GM12874 (cell line): ENCODE results near the gene CCL13.

Experiments
- TF ChIP-seq, protein P1 (sequence below): IDR thresholded peaks from 2 replicates; pipeline ENCODE4 v1.5.1; 2011; ENCODE audit warnings: low read depth, mild to moderate bottlenecking, control low read depth, low read length, moderate library complexity; ENCODE audit not compliant: insufficient read depth

The CCL13 gene

DNA sequence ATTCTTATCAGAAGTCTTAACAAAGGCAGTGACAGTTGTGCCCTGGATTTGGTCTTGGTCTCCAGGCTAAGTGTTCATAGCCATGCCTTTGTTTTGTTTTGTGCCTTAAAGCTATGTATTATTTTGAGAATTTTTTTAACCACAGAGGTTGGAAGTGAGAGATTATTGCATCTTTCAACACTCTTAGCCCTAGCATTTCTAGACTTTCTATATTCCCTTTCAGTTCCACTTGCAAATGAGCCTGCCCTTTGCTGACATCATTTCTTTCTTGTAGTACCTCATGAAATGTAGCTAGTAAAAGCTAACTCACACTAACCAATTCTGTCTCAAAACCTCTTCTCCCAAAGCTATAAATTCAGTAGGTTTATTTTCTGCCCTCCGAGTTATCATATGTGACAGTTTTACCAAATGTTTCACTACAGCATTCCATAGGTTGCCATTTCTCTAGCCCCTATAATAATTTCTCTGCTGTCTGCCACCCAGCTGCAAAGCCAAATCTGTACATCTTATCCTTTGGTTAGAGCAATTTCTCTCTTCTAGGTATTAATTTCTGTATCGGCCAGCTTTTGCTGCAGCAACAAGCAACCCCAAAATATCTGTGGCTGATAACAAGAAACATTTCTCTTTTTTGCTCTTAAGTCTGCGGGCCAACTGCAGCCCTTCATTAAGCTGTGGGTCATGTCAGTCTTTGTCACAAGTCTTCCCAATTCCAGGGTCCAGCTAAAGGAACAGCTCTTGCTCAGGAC lies 21.0 kb downstream of the CCL13 start:
- TF ChIP-seq, protein P1, sequence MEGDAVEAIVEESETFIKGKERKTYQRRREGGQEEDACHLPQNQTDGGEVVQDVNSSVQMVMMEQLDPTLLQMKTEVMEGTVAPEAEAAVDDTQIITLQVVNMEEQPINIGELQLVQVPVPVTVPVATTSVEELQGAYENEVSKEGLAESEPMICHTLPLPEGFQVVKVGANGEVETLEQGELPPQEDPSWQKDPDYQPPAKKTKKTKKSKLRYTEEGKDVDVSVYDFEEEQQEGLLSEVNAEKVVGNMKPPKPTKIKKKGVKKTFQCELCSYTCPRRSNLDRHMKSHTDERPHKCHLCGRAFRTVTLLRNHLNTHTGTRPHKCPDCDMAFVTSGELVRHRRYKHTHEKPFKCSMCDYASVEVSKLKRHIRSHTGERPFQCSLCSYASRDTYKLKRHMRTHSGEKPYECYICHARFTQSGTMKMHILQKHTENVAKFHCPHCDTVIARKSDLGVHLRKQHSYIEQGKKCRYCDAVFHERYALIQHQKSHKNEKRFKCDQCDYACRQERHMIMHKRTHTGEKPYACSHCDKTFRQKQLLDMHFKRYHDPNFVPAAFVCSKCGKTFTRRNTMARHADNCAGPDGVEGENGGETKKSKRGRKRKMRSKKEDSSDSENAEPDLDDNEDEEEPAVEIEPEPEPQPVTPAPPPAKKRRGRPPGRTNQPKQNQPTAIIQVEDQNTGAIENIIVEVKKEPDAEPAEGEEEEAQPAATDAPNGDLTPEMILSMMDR, result no peak

DNA sequence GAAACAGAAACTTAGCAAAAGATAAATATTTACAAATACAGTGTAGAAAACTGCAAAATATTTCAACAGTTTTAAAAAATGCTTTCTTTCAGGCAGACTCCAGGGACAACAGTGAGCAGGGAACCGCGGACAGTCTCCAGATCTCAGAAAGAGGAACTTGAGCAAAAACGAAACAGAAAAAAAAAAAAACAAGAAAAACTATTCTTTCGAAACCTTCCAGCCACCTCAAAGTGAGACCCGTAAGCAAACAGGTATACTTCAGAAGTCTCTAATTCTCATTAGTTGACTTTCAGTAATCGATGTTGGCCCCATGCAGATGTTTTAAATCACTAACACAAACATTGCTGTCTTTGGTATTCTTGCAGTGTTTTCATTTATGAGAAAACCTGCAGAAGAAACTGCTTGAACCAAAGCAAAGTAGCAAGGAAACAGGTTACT lies 22.4 kb downstream of the CCL13 start:
- TF ChIP-seq, protein P1, result no peak

DNA sequence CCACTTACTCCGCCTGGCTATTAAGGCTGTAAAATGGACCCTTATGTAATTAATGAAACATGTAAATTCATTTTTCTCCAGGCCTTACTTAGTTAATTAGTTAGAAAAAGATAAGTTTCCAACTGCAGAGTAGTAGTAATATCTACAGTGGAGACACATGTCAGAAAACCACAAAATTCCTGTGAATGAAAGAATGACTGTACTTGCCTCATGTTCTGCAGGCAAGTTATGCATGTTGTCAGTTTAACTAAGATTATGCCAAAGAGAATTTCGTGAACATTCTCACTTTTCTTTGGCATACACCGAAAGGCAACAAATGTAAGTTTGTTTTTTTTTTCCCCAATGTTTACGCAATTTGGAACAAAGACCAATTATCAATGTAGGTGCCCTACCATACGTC lies 23.6 kb downstream of the CCL13 start:
- TF ChIP-seq, protein P1, result no peak

DNA sequence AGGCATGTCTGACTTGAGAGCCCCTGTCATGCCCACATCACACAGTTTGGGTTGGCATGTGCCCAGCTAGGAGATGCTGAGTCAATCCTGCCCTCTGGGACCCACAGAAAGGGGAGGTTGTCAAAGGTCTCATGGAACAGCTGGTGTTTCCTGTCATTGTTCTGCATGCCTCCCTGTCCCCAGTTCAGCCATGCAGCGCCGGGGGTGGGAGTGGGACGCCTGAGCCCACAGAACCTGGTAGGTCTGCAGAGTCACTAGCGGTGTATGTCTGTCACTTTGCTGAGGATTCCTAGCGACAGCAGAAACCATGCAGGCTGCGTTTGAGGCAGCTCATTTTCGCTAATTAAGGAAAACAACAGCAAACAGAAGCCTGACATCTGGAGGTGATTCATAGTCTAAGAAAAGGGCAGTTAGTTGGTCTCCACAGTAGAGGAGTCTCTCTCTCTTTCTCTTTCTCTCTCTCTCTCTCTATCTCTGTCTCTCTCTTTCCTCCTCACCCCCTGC lies 26.4 kb downstream of the CCL13 start:
- TF ChIP-seq, protein P1, result no peak

DNA sequence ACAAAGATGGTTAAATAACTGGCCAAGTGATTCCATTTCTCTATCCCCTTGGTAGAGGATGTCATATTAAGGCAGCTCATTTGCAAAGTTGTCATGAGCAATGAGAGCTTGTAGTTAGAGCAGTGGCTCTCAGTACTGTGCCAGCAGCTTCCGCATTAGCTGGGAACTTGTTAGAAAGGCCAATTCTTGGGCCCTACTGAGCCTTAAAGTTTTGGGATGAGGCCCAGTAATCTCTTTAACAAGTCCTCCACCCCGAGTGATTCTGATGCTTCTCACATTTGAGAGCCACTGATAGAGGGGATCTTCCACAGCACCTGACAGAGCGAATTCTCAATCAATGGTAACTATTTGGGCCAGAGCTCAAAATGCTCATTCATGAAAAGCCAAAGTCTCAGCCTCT lies 26.9 kb downstream of the CCL13 start:
- TF ChIP-seq, protein P1, result no peak

DNA sequence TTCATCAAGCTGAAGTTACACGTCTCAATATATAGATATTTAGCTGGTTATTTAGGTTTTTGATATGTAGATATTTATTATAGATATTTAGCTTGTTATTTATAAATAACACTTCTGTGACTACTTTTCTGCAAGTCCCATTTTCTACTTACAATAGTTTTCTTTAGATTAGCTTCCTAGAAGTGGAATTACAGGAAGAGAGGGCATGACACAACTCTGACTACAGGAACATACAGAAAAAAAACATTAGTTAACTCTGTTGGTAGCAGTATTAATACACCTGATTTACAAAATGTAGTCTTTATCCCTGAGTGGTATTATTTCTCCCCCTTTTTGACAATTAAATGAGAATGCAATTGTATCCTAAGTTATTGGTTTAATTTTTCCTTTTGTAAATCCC lies 28.0 kb downstream of the CCL13 start:
- TF ChIP-seq, protein P1, result no peak

DNA sequence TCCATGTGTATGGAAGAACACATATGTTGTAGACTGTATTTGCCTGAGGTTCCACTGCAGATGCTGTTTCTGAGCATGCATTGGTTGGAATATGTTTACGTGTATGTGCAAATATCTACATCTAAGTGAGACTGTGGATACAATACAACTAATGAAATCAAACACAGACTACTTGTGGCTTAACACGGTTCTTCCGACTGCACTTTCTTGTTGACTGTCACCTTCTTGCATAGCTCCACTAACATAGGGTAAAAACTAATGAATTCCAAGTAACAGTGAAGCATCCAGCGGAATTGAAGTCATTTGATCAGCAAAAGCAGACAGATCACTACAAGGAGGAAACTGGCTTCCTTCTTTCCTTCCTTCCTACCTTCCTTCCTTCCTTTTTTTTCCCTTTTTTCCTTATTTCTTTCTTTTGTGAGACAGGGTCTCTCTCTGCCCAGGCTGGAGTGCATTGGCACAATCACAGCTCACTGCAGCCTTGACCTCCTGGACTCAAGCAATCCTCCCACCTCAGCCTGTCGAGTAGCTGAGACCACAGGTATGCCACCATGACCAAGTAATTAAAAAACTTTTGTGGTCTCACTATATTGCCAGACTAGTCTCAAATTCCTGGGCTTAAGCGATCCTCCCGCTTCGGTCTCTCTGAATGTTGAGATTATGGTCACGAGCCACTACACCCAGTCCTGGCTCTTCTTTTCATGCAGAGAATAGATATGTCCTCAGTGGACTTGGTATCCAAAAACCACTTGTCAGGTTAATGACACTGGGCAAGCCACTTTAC lies 28.7 kb downstream of the CCL13 start:
- TF ChIP-seq, protein P1, result no peak
